CD4-positive, alpha-beta T cell treated with Interleukin-15 for 4 hours (primary cell): Measurements from ENCODE around the gene GOLGA1.

ENCODE experiments used
- DNase-seq: peaks from one replicate; pipeline ENCODE4 v3.0.0-alpha.2; 2020; ENCODE audit warnings: low spot score

GOLGA1 gene

DNA sequence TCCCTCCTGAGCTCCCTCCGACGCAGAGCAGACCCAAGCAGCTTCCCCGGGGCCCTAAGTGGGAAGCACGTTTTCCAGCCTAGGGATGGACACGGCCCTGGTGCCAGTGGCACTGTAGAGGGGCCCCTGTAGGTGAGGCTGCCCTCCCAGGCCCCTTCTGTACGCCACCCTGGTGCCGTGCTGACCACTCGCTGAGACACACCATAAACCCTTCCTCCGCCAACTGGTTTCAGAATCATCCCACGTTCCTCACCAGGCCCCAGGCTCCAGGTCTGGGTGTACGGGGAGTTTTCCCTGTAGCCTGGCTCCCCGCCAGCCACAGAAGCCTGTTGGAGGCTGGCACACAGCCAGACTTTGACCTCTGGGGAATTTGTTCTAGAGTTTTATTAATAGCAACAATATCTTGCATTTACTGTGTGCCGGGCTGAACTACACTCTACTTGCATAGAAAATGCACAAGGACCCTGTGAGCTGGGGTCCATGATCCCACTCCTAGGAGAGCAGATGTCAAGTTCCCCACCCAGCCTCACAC is 105.8 kb downstream of the GOLGA1 start:
- no peak for DNase-seq

GRCh38 chr9:124834591-124834990 is 106.3 kb downstream of the GOLGA1 start:
- DNase-seq, result no peak

DNA sequence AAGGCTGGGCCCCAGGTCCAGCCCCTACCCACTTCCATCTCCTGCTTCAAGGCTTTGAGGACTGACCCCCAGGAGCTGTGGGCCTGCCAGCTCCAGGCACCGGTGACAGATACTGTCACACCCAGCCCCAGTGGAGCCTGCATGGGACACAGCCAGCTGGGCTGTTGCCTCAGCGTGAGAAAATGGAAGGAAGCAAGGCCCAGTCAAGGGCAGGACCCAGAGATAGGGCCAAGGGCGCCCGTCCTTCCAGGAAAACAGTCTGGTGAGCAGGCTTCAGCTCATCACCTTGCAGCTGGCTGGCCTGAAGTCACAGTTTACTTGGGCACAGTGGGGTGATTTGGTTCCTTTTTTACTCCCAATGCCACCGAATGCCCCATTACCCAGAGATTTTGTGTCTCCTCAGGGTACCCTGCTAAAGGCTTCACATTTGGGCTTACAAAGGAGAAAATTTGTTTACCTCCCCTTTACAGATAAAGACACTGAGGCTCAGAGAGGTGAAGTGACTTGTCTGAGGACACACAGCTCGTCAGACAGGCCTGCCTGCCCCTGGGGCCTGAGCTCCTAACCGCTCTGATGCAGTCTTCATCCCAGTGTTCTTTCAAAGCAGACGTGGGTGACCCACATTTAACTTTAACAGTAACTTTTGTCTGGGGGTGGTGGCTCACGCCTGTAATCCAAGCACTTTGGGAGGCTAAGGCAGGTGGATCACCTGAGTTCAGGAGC is 109.1 kb downstream of the GOLGA1 start:
- no peak for DNase-seq

DNA sequence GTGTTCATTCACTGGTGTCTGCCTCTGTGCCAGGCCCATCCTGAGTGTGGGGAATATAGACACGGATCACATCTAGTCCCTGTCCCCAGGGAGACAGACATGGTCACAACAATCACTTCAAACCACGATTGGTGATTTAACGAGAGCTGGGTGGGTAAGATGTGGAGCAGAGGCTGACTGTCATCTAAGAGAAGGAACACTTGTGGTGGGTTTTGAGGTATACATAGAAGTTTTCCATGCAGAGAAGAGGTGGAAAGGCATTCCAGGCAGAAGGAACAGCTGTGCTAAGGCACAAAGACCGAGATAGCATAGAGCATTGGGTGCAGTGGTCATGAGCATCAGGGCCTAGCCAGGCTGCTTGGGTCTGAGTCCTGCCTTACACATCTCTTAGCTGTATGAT is 110.3 kb downstream of the GOLGA1 start:
- DNase-seq, result no peak

DNA sequence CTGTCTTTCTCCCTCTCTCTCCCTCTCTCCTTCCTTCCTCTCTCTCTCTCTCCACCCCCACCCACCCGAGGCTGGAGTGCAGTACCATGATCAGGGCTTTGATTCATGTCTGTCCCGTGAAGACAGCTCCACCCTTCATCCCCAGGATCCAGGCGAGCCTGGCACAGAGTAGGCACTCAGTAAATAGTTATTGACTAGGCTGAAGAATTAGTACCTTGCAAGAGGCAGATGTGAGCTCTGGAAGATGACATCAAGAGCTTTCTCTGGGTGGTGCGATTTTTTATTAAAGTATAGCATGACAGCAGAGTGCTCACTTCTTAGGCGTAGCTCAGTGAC is 111.6 kb downstream of the GOLGA1 start:
- no peak for DNase-seq

DNA sequence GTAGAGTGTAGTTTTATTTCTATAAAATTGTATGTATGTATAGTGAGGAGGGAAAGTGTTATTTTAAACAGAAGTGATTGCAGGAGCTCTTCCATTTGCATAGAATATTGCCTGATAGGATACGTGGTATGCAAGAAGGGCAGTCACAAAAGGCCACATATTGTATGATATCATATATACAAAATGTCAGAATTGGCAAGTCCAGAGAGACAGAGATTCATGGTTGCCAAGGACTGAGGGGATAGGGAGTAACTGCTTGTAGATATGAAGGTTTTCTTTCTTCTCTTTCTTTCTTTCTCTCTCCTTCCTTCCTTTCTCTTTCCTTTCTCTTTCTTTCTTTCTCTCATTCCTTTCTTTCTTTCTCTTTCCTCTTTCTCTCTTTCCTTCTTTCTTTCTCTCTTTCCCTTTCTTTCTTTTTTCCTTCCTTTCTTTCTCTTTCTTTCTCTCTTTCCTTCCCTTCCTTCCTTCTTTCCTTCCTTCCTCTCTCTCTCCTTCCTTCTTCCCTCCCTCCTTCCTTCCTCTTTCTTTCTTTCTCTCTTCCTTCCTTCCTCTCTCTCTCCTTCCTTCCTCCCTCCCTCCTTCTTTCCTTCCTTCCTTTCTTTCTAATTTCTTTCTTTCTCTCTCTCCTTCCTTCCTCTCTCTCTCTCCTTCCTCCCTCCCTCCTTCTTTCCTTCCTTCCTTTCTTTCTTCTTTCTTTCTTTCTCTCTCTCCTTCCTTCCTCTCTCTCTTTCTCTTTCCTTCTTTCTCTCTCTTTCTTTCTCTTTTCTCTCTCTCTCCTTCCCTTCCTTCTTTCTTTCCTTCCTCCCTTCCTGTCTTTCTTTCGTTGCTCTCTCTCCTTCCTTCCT is 112.2 kb downstream of the GOLGA1 start:
- DNase-seq, result no peak
